PC-9 (cell line): Measurements from ENCODE around the gene DAAM2.

Experiments
- EZH2 ChIP-seq: fragments of 200-600 bp; sonication (generic); IDR thresholded peaks from 2 replicates; pipeline ENCODE4 v1.8.0; 2017; ENCODE audit warnings: antibody characterized with exemption, low read depth
- TF ChIP-seq, protein P1 (sequence below): fragments of 200-600 bp; sonication (generic); conservative IDR thresholded peaks from 2 replicates; pipeline ENCODE4 v1.6.1; 2017; ENCODE audit warnings: mixed run types, antibody characterized with exemption, mild to moderate bottlenecking, moderate library complexity

DNA sequence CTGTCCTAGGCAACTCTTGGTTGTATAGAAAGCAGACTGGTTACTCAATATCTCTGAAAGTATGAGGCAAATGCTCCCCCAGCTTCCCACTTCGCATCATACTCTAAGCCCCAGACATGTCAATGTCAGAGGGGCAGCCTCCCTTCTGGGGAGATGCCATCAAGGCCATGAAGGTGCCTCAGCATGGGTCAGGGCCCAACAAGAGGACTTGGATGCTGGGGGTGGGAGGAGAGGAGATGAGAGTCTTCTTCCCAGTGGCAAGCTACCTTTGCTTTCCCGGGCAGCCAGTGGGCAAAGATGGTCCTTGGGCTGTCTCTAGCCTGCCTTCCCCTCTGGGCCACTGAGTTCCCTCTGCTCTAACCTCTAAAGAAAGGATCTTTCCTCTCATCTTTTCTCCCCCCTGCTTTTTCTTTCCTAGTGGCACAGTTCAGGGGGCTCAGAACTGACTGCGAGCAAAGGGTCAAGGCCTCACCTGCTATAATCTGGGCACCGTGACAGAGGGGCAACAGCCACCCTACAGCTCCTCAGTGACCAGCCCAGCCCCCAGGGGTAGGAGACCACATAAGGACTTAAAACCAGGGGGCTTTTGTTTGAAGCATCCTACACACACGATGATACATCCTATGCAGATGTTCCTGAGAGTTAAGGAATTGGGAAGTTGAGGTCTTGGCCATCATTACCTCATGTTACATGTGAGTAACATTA, 115.8 kb downstream of the DAAM2 start:
- TF ChIP-seq, protein P1, sequence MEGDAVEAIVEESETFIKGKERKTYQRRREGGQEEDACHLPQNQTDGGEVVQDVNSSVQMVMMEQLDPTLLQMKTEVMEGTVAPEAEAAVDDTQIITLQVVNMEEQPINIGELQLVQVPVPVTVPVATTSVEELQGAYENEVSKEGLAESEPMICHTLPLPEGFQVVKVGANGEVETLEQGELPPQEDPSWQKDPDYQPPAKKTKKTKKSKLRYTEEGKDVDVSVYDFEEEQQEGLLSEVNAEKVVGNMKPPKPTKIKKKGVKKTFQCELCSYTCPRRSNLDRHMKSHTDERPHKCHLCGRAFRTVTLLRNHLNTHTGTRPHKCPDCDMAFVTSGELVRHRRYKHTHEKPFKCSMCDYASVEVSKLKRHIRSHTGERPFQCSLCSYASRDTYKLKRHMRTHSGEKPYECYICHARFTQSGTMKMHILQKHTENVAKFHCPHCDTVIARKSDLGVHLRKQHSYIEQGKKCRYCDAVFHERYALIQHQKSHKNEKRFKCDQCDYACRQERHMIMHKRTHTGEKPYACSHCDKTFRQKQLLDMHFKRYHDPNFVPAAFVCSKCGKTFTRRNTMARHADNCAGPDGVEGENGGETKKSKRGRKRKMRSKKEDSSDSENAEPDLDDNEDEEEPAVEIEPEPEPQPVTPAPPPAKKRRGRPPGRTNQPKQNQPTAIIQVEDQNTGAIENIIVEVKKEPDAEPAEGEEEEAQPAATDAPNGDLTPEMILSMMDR: no peak
- TF ChIP-seq EZH2: no peak
